Liver (tissue), 9 donors: ENCODE data around the gene IL11. TPM values are rescaled to one million over a fixed set of nuclear protein-coding genes. Genes with fewer than 3 reads are reported as not detected.

Source experiments
- DNase-seq: peaks from one replicate; pipeline ENCODE4 v3.0.0-alpha.2; 2017; ENCODE audit warnings: low spot score
- H3K27ac ChIP-seq, 2 donors: one replicate each; pipeline ENCODE4 v1.7.0; 2013; ENCODE audit warnings: inconsistent platforms in 2 of 2, low read length in 2 of 2, control low read depth in 1 of 2, low read depth in 1 of 2, mild to moderate bottlenecking in 1 of 2
- H3K27me3 ChIP-seq, 4 donors: one replicate each; pipeline versions ENCODE4 v1.6.1 to v1.7.0; 2013; ENCODE audit warnings: low read length in 3 of 4, inconsistent platforms in 1 of 4, mild to moderate bottlenecking in 1 of 4, moderate library complexity in 1 of 4; ENCODE audit not compliant: control insufficient read depth in 4 of 4, insufficient read depth in 4 of 4
- H3K36me3 ChIP-seq, 4 donors: one replicate each; pipeline versions ENCODE4 v1.6.1 to v1.7.0; 2013; ENCODE audit warnings: low read length in 3 of 4, mild to moderate bottlenecking in 3 of 4, low read depth in 1 of 4, moderate library complexity in 1 of 4; ENCODE audit not compliant: control insufficient read depth in 4 of 4, insufficient read depth in 3 of 4
- H3K4me1 ChIP-seq, 4 donors: one replicate each; pipeline versions ENCODE4 v1.6.1 to v1.7.0; 2013; ENCODE audit warnings: low read length in 3 of 4, mild to moderate bottlenecking in 3 of 4, moderate library complexity in 1 of 4; ENCODE audit not compliant: control insufficient read depth in 4 of 4, insufficient read depth in 4 of 4
- H3K4me3 ChIP-seq, 3 donors: one replicate each; pipeline versions ENCODE4 v1.6.1 to v1.7.0; 2013; ENCODE audit warnings: low read length in 3 of 3, control low read depth in 1 of 3, low read depth in 1 of 3, mild to moderate bottlenecking in 1 of 3
- H3K9ac ChIP-seq, 2 donors: one replicate each; pipeline ENCODE4 v1.7.0; 2013; ENCODE audit warnings: low read length in 2 of 2, mild to moderate bottlenecking in 2 of 2, moderate library complexity in 2 of 2, control low read depth in 1 of 2, low read depth in 1 of 2
- H3K9me3 ChIP-seq, 4 donors: one replicate each; pipeline versions ENCODE4 v1.6.1 to v1.7.0; 2013; ENCODE audit warnings: low read length in 3 of 4; ENCODE audit not compliant: control insufficient read depth in 4 of 4
- EGR1 ChIP-seq, 2 donors: IDR thresholded peaks; 2 replicates each; pipeline ENCODE4 v1.6.1; 2016 to 2018; ENCODE audit warnings: antibody characterized with exemption in 2 of 2, low read depth in 2 of 2
- FOXA1 ChIP-seq: IDR thresholded peaks from 2 replicates; pipeline ENCODE4 v1.6.1; 2016; ENCODE audit warnings: antibody characterized with exemption
- FOXA2 ChIP-seq: IDR thresholded peaks from 2 replicates; pipeline ENCODE4 v1.6.1; 2016; ENCODE audit warnings: antibody characterized with exemption
- GABPA ChIP-seq, 2 donors: IDR thresholded peaks in 1 of 2; conservative IDR thresholded peaks in 1 of 2; 2 replicates each; pipeline ENCODE4 v1.6.1; 2016; ENCODE audit warnings: antibody characterized with exemption in 2 of 2, mild to moderate bottlenecking in 1 of 2, moderate library complexity in 1 of 2
- HNF4A ChIP-seq, 2 donors: conservative IDR thresholded peaks; 2 replicates each; pipeline ENCODE4 v1.6.1; 2016; ENCODE audit warnings: antibody characterized with exemption in 2 of 2, mild to moderate bottlenecking in 2 of 2
- HNF4G ChIP-seq: IDR thresholded peaks from 2 replicates; pipeline ENCODE4 v1.6.1; 2016; ENCODE audit warnings: antibody characterized with exemption
- JUND ChIP-seq, 2 donors: IDR thresholded peaks; 2 replicates each; pipeline ENCODE4 v1.6.1; 2016; ENCODE audit warnings: antibody characterized with exemption in 2 of 2
- NR2F2 ChIP-seq: IDR thresholded peaks from 2 replicates; pipeline ENCODE4 v1.6.1; 2016; ENCODE audit warnings: antibody characterized with exemption
- RAD21 ChIP-seq, 2 donors: IDR thresholded peaks; 2 replicates each; pipeline ENCODE4 v1.6.1; 2016; ENCODE audit warnings: antibody characterized with exemption in 2 of 2, mild to moderate bottlenecking in 2 of 2
- RXRA ChIP-seq, 2 donors: IDR thresholded peaks; 2 replicates each; pipeline ENCODE4 v1.6.1; 2017 to 2018; ENCODE audit warnings: antibody characterized with exemption in 2 of 2, mild to moderate bottlenecking in 1 of 2
- SP1 ChIP-seq: IDR thresholded peaks from 2 replicates; pipeline ENCODE4 v1.6.1; 2018; ENCODE audit warnings: antibody characterized with exemption, mild to moderate bottlenecking
- TAF1 ChIP-seq: conservative IDR thresholded peaks from 2 replicates; pipeline ENCODE4 v1.6.1; 2016; ENCODE audit warnings: antibody characterized with exemption, mild to moderate bottlenecking
- YY1 ChIP-seq: IDR thresholded peaks from 2 replicates; pipeline ENCODE4 v1.6.1; 2016; ENCODE audit warnings: antibody characterized with exemption, mild to moderate bottlenecking
- WGBS: extraction: QIAGEN DNeasy Blood & Tissue Kit; methylation state at CpG from one replicate; pipeline ENCODE4 v1.1.7; 2013; 5-methylcytosine and 5-hydroxymethylcytosine counted together
- polyA plus RNA-seq, 2 donors: library from polyadenylated mRNA; stranded (reverse) in 1 of 2; unstranded in 1 of 2; fragments of 200-250 nt in 1 of 2; fragments of >200 nt in 1 of 2; fragmentation: Nextera tagmentation in 1 of 2; extraction: Ambion mirVana in 1 of 2; gene quantifications; one replicate each; pipeline versions ENCODE4 v1.2.1 to v1.2.3, GENCODE V29; 2013 to 2015
- total RNA-seq, 2 donors: library from RNA; depleted of rRNA; stranded (reverse); fragments of >200 nt; gene quantifications; one replicate each; pipeline ENCODE4 v1.2.3, GENCODE V29; 2014
- TF ChIP-seq, protein P1 (sequence below): fragments of 150-350 bp; IDR thresholded peaks from 2 replicates; pipeline ENCODE4 v1.5.1; 2017; ENCODE audit warnings: improper control_type of control experiment, low read depth, low read length; ENCODE audit not compliant: missing input control
- TF ChIP-seq, protein P2 (sequence below): IDR thresholded peaks from 2 replicates; pipeline ENCODE4 v1.6.1; 2016; ENCODE audit warnings: antibody characterized with exemption
- TF ChIP-seq, protein P3 (sequence below): IDR thresholded peaks from 2 replicates; pipeline ENCODE4 v1.6.1; 2016; ENCODE audit warnings: antibody characterized with exemption
- TF ChIP-seq, protein P4 (sequence below): IDR thresholded peaks from 2 replicates; pipeline ENCODE4 v1.6.1; 2016; ENCODE audit warnings: antibody characterized with exemption
- TF ChIP-seq, protein P5 (sequence below): IDR thresholded peaks from 2 replicates; pipeline ENCODE4 v1.6.1; 2016; ENCODE audit warnings: antibody characterized with exemption, mild to moderate bottlenecking
- donor health status: healthy.
- donor health status: healthy.
- donor health status: healthy.
- donor health status: healthy.
- donor health status: healthy.

IL11 gene
- total and polyA plus RNA-seq, 4 donors: not detected

DNA sequence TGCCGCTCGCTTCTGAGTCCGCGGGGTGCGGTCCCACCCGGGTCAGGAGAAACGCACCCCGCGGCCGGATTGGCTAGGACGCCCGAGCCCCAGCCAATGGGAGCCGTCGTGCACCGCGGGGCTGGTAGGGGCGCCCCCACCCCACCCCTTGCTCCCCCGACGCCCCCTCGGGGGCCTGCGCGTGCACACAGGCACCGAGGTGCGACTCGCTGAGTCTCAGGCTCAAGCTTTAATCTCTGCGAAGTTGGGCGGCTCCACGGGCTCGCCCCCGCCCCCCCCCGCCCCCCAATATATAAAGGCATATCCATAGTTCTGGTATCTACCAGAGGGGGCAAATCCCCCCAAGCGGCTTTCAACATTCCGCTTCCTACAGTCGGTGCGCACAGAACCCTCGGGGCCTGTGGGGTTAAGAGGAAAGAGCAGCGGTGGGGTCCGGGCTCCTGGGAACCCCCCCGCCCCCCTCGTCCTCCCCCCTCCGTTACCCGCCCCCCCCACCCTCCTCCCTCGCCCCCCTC lies 15.5 kb downstream of the IL11 start, which contains the start of gene COX6B2:
COX6B2 (minus strand) TSS at position 22 of the 515 bp plus-strand sequence. CDS start 198 bp downstream, outside the sequence.
- H3K27me3 ChIP-seq: peaks cover 0 to 8% (median 6%) of the 10 kb centered on the region in 4 donors
- WGBS: 4% methylated on average over 41 of the region's 43 CpGs
- no peak within 1 kb of the TSS for H3K27ac ChIP-seq
- no peaks in the 10 kb centered on the region for H3K36me3 ChIP-seq
- no peak within 1 kb of the TSS for H3K9ac ChIP-seq
- H3K4me3 ChIP-seq: peak within 1 kb of the TSS in 1 of 3 donors; percentile 34
- DNase-seq: no peak
- TF ChIP-seq FOXA2: no peak
- peaks cover 0 to 4% (median 1%) of the 10 kb centered on the region in 4 donors for H3K4me1 ChIP-seq
- no peaks in the 10 kb centered on the region for H3K9me3 ChIP-seq

DNA sequence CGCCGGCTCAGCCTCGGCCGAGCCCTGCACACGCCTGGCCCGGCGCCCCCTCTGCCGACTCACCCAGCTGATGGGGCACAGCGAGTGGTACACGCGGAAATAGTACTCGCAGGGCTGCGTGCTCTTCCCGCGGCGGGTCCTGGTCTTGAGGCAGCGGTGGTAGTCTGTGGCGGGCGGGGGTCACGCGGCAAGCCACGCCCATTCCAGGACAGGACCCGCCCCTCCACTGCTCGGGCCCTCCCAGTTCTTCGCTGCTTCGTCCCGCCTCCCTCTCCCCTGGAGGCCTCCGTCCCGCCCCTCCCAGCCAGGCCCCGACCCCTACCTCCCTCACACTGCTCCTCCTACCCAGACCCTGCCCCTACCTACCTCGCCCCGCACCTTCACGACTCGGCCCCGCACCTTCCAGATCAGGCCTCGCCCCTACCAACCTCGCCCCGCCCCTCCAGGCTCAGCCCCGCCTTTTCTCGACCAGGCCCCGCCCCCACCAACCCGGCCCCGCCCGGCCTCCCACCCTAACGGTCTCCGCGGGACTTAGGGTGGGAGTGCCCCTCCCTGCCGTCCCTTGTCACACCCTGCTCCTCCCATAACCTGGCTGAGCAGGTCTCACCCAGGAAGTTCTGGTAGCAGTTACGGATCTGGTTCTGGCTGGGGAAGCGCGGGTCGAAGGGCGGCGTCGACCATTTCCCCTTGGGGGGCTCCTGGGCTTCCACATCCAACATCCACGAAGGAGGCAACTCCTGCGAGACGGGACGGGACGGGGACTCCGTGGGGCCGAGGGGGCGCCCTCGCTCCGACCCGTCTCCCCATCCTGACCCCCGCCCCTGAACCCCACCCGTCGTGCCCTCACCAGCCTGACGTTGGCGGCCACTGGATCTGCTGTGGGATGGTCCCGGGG lies 16.2 kb downstream of the IL11 start:
- no peak overlapping the region for H3K9ac ChIP-seq
- peak overlapping the region in 1 of 3 donors; percentile 34 for H3K4me3 ChIP-seq
- no peaks in the 10 kb centered on the region for H3K36me3 ChIP-seq
- no peaks in the 10 kb centered on the region for H3K9me3 ChIP-seq
- peak; percentile 76 for DNase-seq
- H3K4me1 ChIP-seq: peaks cover 0 to 4% (median 1%) of the 10 kb centered on the region in 4 donors
- H3K27ac ChIP-seq: no peak overlapping the region
- TF ChIP-seq HNF4G (no peak), HNF4A (conservative IDR thresholded peaks at IDR 0.05) (no peak), EGR1 (IDR thresholded peaks at IDR 0.05; ENCODE audit: low read depth in 2 of 2) (no peak), JUND (IDR thresholded peaks at IDR 0.05) (no peak), NR2F2 (no peak), RAD21 (IDR thresholded peaks at IDR 0.05) (no peak), GABPA (IDR thresholded peaks at IDR 0.05 in 1 of 2, conservative IDR thresholded peaks at IDR 0.05 in 1 of 2) (no peak), TAF1 (no peak), YY1 (no peak), FOXA1 (no peak), RXRA (IDR thresholded peaks at IDR 0.05) (no peak), FOXA2 (no peak), SP1 (no peak)
- TF ChIP-seq, protein P1, sequence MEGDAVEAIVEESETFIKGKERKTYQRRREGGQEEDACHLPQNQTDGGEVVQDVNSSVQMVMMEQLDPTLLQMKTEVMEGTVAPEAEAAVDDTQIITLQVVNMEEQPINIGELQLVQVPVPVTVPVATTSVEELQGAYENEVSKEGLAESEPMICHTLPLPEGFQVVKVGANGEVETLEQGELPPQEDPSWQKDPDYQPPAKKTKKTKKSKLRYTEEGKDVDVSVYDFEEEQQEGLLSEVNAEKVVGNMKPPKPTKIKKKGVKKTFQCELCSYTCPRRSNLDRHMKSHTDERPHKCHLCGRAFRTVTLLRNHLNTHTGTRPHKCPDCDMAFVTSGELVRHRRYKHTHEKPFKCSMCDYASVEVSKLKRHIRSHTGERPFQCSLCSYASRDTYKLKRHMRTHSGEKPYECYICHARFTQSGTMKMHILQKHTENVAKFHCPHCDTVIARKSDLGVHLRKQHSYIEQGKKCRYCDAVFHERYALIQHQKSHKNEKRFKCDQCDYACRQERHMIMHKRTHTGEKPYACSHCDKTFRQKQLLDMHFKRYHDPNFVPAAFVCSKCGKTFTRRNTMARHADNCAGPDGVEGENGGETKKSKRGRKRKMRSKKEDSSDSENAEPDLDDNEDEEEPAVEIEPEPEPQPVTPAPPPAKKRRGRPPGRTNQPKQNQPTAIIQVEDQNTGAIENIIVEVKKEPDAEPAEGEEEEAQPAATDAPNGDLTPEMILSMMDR: no peak
- TF ChIP-seq, protein P2, sequence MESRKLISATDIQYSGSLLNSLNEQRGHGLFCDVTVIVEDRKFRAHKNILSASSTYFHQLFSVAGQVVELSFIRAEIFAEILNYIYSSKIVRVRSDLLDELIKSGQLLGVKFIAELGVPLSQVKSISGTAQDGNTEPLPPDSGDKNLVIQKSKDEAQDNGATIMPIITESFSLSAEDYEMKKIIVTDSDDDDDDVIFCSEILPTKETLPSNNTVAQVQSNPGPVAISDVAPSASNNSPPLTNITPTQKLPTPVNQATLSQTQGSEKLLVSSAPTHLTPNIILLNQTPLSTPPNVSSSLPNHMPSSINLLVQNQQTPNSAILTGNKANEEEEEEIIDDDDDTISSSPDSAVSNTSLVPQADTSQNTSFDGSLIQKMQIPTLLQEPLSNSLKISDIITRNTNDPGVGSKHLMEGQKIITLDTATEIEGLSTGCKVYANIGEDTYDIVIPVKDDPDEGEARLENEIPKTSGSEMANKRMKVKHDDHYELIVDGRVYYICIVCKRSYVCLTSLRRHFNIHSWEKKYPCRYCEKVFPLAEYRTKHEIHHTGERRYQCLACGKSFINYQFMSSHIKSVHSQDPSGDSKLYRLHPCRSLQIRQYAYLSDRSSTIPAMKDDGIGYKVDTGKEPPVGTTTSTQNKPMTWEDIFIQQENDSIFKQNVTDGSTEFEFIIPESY: no peak
- TF ChIP-seq, protein P3, sequence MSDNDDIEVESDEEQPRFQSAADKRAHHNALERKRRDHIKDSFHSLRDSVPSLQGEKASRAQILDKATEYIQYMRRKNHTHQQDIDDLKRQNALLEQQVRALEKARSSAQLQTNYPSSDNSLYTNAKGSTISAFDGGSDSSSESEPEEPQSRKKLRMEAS: no peak
- TF ChIP-seq, protein P4, sequence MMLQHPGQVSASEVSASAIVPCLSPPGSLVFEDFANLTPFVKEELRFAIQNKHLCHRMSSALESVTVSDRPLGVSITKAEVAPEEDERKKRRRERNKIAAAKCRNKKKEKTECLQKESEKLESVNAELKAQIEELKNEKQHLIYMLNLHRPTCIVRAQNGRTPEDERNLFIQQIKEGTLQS: no peak
- TF ChIP-seq, protein P5, sequence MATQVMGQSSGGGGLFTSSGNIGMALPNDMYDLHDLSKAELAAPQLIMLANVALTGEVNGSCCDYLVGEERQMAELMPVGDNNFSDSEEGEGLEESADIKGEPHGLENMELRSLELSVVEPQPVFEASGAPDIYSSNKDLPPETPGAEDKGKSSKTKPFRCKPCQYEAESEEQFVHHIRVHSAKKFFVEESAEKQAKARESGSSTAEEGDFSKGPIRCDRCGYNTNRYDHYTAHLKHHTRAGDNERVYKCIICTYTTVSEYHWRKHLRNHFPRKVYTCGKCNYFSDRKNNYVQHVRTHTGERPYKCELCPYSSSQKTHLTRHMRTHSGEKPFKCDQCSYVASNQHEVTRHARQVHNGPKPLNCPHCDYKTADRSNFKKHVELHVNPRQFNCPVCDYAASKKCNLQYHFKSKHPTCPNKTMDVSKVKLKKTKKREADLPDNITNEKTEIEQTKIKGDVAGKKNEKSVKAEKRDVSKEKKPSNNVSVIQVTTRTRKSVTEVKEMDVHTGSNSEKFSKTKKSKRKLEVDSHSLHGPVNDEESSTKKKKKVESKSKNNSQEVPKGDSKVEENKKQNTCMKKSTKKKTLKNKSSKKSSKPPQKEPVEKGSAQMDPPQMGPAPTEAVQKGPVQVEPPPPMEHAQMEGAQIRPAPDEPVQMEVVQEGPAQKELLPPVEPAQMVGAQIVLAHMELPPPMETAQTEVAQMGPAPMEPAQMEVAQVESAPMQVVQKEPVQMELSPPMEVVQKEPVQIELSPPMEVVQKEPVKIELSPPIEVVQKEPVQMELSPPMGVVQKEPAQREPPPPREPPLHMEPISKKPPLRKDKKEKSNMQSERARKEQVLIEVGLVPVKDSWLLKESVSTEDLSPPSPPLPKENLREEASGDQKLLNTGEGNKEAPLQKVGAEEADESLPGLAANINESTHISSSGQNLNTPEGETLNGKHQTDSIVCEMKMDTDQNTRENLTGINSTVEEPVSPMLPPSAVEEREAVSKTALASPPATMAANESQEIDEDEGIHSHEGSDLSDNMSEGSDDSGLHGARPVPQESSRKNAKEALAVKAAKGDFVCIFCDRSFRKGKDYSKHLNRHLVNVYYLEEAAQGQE: no peak
- peaks cover 0 to 8% (median 6%) of the 10 kb centered on the region in 4 donors for H3K27me3 ChIP-seq
- 3% methylated on average over 72 of the region's 72 CpGs for WGBS
